HEK293T (cell line): ENCODE measurements around the gene PLOD3.

Experiments used
- CTCF ChIA-PET: fragments of 350-600 bp; formaldehyde crosslinking; extraction: SDS; loops from one replicate; lab custom pipeline; 2021; ENCODE audit warnings: antibody characterized with exemption, inconsistent platforms; lab: Yijun Ruan, JAX
- POLR2A ChIA-PET: fragments of 350-600 bp; formaldehyde crosslinking; extraction: SDS; loops from one replicate; lab custom pipeline; 2020; ENCODE audit warnings: antibody characterized with exemption, inconsistent platforms; lab: Yijun Ruan, JAX
- DNase-seq: peaks from one replicate; pipeline ENCODE4 v3.0.0; 2012; ENCODE audit warnings: mixed read lengths; ENCODE audit errors: extremely low spot score
- ARNT ChIP-seq: fragments of 450-650 bp; IDR thresholded peaks from 2 replicates; pipeline ENCODE4 v1.6.1; 2017; ENCODE audit warnings: mild to moderate bottlenecking
- BHLHE40 ChIP-seq: fragments of 450-650 bp; IDR thresholded peaks from 2 replicates; pipeline ENCODE4 v1.6.1; 2016; ENCODE audit warnings: mild to moderate bottlenecking, moderate library complexity, borderline replicate concordance
- CTBP1 ChIP-seq: fragments of 450-650 bp; IDR thresholded peaks from 2 replicates; pipeline ENCODE4 v1.6.1; 2016; ENCODE audit warnings: borderline replicate concordance
- ELF4 ChIP-seq: fragments of 450-650 bp; IDR thresholded peaks from 2 replicates; pipeline ENCODE4 v1.6.1; 2017; ENCODE audit warnings: antibody characterized with exemption
- FOXA1 ChIP-seq: fragments of 450-650 bp; IDR thresholded peaks from 2 replicates; pipeline ENCODE4 v1.6.1; 2016; ENCODE audit warnings: mild to moderate bottlenecking
- FOXK2 ChIP-seq: fragments of 450-650 bp; IDR thresholded peaks from 2 replicates; pipeline ENCODE4 v1.6.1; 2016; ENCODE audit warnings: mild to moderate bottlenecking
- FOXM1 ChIP-seq: fragments of 450-650 bp; IDR thresholded peaks from 2 replicates; pipeline ENCODE4 v1.6.1; 2017; ENCODE audit warnings: mild to moderate bottlenecking, borderline replicate concordance
- HDGF ChIP-seq: fragments of 450-650 bp; IDR thresholded peaks from 2 replicates; pipeline ENCODE4 v1.6.1; 2017; ENCODE audit warnings: antibody characterized with exemption, borderline replicate concordance
- L3MBTL2 ChIP-seq: fragments of 450-650 bp; conservative IDR thresholded peaks from 2 replicates; pipeline ENCODE4 v1.6.1; 2016; ENCODE audit warnings: mild to moderate bottlenecking
- LEF1 ChIP-seq: fragments of 450-650 bp; IDR thresholded peaks from 2 replicates; pipeline ENCODE4 v1.6.1; 2017; ENCODE audit warnings: mild to moderate bottlenecking, borderline replicate concordance
- NFRKB ChIP-seq: fragments of 450-650 bp; IDR thresholded peaks from 2 replicates; pipeline ENCODE4 v1.6.1; 2016; ENCODE audit warnings: mild to moderate bottlenecking, moderate library complexity
- SP1 ChIP-seq: fragments of 450-650 bp; IDR thresholded peaks from 2 replicates; pipeline ENCODE4 v1.6.1; 2017
- SUZ12 ChIP-seq: fragments of 450-650 bp; IDR thresholded peaks from 2 replicates; pipeline ENCODE4 v1.6.1; 2016; ENCODE audit warnings: mild to moderate bottlenecking
- TARDBP ChIP-seq: fragments of 450-650 bp; IDR thresholded peaks from 2 replicates; pipeline ENCODE4 v1.6.1; 2016
- ZNF384 ChIP-seq: fragments of 450-650 bp; IDR thresholded peaks from 2 replicates; pipeline ENCODE4 v1.6.1; 2016
- TF ChIP-seq, protein P1 (sequence below): fragments of 450-650 bp; IDR thresholded peaks from 2 replicates; pipeline ENCODE4 v1.6.1; 2016

The PLOD3 gene

DNA sequence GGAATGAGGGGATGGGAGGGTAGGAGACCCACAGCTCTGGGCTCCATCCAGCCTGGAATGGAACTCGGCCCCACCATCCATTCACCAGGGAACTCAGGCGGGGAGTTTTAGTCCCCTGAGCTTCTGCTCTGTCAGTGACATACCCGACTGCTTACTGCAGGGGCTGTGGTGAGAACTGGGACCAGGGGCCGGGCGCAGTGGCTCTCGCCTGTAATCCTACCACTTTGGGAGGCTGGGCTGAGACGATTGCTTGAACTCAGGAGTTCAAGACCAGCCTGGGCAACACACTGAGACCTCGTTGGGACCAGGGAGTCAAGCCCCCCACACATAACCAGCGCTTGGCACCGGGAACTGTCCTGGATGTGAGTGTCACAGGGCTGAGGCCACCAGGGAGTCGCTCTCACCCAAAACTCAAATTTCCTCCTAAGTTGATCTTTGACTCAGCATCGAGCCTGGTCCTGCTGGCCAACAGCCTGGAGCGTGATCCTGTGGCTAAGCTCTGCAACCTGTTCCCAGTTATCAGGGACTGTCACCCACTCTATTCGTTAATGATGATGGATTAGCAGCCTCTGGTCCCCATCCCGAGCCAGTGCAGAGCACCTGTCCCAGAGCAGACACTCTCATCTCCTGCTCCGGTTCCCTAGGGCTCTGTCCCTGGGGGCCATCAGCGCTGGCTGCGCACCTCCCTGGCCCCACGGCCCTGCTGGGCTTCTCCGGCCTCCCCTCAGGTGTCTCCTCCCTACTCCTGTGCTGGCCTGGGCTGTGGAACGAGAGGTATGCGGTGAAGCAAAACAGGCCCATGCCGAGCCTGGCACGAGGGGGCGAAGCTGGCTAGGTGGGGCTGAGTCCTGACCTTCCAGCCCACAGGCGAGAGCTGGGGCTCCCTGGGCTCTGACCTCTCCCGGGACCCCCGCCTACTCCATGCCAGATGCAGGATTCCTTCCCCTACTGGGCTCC, 21.1 kb upstream of the PLOD3 start:
- DNase-seq = no peak
- ChIA-PET POLR2A (interaction anchor here (1.4 kb wide), 1 partner anchor 21 kb away, joined by 4 read pairs; the partner anchor contains the start of genes PLOD3 and ZNHIT1), CTCF (interaction anchor here (0.6 kb wide), 1 partner anchor 100 kb away, joined by 3 read pairs; no protein-coding TSS in a partner anchor)
- TF ChIP-seq, protein P1, sequence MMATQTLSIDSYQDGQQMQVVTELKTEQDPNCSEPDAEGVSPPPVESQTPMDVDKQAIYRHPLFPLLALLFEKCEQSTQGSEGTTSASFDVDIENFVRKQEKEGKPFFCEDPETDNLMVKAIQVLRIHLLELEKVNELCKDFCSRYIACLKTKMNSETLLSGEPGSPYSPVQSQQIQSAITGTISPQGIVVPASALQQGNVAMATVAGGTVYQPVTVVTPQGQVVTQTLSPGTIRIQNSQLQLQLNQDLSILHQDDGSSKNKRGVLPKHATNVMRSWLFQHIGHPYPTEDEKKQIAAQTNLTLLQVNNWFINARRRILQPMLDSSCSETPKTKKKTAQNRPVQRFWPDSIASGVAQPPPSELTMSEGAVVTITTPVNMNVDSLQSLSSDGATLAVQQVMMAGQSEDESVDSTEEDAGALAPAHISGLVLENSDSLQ = no peak
- TF ChIP-seq FOXM1 (no peak), LEF1 (no peak), CTBP1 (no peak), TARDBP (no peak), ARNT (no peak), BHLHE40 (no peak)

DNA sequence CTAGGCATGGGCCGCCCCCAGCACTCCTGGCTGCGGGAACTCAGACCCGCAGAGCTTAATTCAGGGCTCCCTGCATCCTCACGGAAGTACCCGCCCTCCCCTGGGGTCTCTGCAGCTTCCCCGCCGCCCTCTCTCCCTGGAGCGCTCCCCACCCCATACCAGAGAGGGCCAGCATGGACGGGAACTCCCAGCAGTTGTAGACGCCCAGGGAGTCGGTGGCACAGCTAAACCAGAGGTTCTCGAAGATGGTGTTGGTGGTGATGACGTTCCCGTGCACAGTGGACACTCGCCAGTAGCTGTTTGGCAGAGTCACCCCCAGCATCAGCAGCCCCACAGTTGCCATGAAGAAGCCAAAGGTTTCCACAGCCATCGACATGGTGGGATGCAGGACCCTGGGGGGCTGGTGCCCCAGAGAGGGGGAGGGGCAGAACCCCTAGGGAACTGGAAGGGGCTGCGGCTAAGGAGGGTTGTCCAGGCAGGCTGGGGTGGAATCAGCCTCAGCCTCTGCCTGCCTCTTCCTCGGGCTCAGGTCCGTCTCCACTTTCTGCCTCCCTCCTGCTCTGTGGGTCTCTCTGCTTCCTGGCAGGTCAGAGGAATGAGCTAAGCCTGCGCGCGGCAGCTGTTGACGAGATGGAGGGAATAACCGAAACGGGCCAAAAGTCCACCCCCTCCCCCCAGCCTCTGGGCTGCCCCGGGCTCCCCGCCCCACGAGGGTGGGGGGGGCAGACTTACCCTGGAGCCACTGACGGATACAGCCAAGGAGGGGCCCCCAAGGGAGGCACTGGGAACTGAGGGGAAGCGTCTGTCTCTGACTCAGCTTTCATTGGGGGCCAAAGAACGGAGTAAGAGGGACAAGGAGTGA, 20.1 kb upstream of the PLOD3 start, which contains the start of gene CLDN15:
Gene CLDN15 (minus strand): TSS at position 597 of the 862 bp plus-strand sequence. CDS start 221 bp downstream, at position 376.
- CTCF ChIA-PET = no interaction called here
- DNase-seq = no peak
- POLR2A ChIA-PET = interaction anchor here (0.8 to 1.4 kb wide), 2 partner anchors 20 to 45 kb away, joined by 3 to 4 read pairs; partner anchors contain the start of genes PLOD3 and ZNHIT1
- no peak for TF ChIP-seq ELF4
- TF ChIP-seq L3MBTL2 = no peak
- no peak for TF ChIP-seq FOXK2
- no peak for TF ChIP-seq ZNF384
- no peak for TF ChIP-seq FOXM1
- TF ChIP-seq SP1 = no peak
- TF ChIP-seq LEF1 = no peak
- TF ChIP-seq ARNT = no peak
- TF ChIP-seq NFRKB = no peak
- no peak for TF ChIP-seq SUZ12
- TF ChIP-seq, protein P1 = no peak
- TF ChIP-seq BHLHE40 = no peak
- no peak for TF ChIP-seq FOXA1
- TF ChIP-seq HDGF = no peak
- no peak for TF ChIP-seq CTBP1

DNA sequence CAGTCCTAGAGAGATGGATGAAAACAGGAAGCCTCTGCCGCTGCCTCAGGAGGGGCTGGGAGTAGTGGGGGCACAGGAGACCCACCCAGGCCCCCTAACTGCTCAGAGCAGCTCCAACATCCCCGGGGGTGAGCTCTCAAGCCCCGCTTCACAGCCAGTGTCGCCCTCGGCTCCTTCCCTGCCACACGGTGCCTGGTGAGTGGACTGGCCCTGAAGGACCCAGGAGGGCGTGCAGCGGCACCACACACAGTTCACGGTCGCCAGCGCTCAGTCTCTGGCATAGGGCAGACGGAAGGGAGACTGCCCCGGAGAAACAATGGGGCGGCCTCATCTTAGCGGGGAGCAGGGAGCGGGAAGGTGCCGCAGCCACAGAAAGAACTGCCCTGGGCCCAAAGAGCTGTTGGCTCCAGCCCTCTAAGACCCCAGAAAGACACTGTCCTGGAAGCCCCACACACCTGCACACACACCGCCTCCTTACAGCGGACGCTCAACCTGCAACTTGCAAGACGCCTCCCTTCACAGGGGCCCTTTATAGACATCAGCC, 19.0 kb upstream of the PLOD3 start:
- no peak for TF ChIP-seq ARNT
- CTCF ChIA-PET = no interaction called here
- POLR2A ChIA-PET = interaction anchor here (0.8 kb wide), 1 partner anchor 46 kb away, joined by 3 read pairs; no protein-coding TSS in a partner anchor
- no peak for DNase-seq

DNA sequence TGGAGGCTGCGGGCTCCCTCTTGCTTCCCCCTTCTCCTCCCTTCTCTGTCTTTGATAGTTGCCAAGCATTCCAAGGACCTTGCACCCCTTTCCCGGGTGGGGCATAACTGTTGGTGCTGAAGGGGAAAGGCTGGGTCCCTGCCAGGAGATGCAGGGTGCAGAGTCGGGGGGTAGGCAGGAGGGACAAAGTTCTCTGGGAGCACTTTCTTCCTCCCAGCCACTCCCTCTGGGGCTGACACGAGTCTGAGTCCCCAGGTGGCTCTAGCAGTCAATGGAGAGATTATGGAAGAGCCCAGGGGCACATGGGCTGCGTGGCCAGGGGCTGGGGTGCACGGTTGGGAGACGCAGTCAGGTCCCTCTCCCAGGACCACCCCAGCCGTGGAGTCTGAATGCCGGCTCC, 18.1 kb upstream of the PLOD3 start:
- TF ChIP-seq ZNF384 = no peak
- no peak for TF ChIP-seq L3MBTL2
- no peak for TF ChIP-seq ELF4
- no peak for TF ChIP-seq HDGF
- no peak for TF ChIP-seq CTBP1
- TF ChIP-seq ARNT = no peak
- TF ChIP-seq SP1 = no peak
- TF ChIP-seq LEF1 = no peak
- TF ChIP-seq, protein P1 = no peak
- no peak for TF ChIP-seq BHLHE40
- TF ChIP-seq TARDBP = no peak
- no peak for TF ChIP-seq FOXM1
- TF ChIP-seq FOXA1 = no peak
- TF ChIP-seq SUZ12 = no peak
- TF ChIP-seq NFRKB = no peak
- no peak for TF ChIP-seq FOXK2
- CTCF ChIA-PET = interaction anchor here (0.9 to 1.3 kb wide), 3 partner anchors 8 to 47 kb away, joined by 3 to 6 read pairs (median 4); partner anchors contain the start of gene ZNHIT1
- DNase-seq = no peak
- POLR2A ChIA-PET = interaction anchor here (0.7 to 1.1 kb wide), 2 partner anchors 8 to 18 kb away, joined by 3 to 4 read pairs; partner anchors contain the start of genes PLOD3 and ZNHIT1

DNA sequence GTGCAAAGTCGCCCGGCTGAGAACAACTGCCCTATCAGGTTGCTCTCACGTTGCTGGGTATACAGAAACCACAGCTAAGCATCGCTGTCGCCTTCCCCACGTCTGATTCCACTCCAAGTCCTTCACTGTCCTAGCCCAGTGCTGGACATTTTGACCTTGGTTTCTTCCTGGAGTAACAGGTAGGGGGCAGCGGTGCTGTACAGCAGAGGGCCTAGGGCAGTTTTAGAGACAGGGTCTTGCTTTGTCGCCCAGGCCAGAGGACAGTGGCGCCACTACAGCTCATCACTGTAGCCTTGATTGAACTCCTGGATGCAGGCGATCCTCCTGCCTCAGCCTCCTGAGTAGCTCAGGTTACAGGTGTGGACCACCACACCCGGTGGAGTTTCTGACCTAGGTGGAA, 17.7 kb upstream of the PLOD3 start:
- ChIA-PET CTCF (interaction anchor here (0.9 to 1.3 kb wide), 4 partner anchors 8 to 91 kb away, joined by 3 to 6 read pairs (median 4); partner anchors contain the start of gene ZNHIT1), POLR2A (interaction anchor here (0.7 to 1.1 kb wide), 2 partner anchors 9 to 17 kb away, joined by 3 to 4 read pairs; partner anchors contain the start of genes PLOD3 and ZNHIT1)
- TF ChIP-seq NFRKB (no peak), FOXA1 (no peak), FOXM1 (no peak), ARNT (no peak), ELF4 (no peak), TARDBP (no peak), FOXK2 (no peak), ZNF384 (no peak), L3MBTL2 (no peak), BHLHE40 (no peak), CTBP1 (no peak), HDGF (no peak), SP1 (no peak), SUZ12 (no peak)
- TF ChIP-seq, protein P1 = no peak
- DNase-seq = no peak
